Small intestine (tissue), 7 donors: ENCODE data around the gene TRIM40. TPM values are rescaled to one million over a fixed set of nuclear protein-coding genes. Genes with fewer than 3 reads are reported as not detected.

Source experiments
- DNase-seq, 2 donors: peaks; one replicate each; pipeline versions ENCODE4 v3.0.0 to v3.0.0-alpha.2; 2013
- FAIRE-seq: peaks from 2 replicates; lab custom pipeline; 2012; peaks lifted over from hg19 to GRCh38; lab: Jason Lieb, UNC
- H3K27ac ChIP-seq, 3 donors: one replicate each; pipeline ENCODE4 v1.5.1; 2013; ENCODE audit warnings: low read length in 2 of 3, mild to moderate bottlenecking in 2 of 3, control low read depth in 1 of 3, inconsistent platforms in 1 of 3, low read depth in 1 of 3, moderate library complexity in 1 of 3
- H3K27me3 ChIP-seq, 3 donors: one replicate each; pipeline ENCODE4 v1.6.1; 2013; ENCODE audit warnings: low read length in 3 of 3, inconsistent platforms in 1 of 3; ENCODE audit not compliant: control insufficient read depth in 3 of 3, insufficient read depth in 3 of 3
- H3K36me3 ChIP-seq, 3 donors: one replicate each; pipeline ENCODE4 v1.6.1; 2013; ENCODE audit warnings: low read length in 3 of 3, inconsistent platforms in 1 of 3, low read depth in 1 of 3, mild to moderate bottlenecking in 1 of 3, moderate library complexity in 1 of 3; ENCODE audit not compliant: control insufficient read depth in 3 of 3, insufficient read depth in 2 of 3
- H3K4me1 ChIP-seq, 3 donors: one replicate each; pipeline ENCODE4 v1.6.1; 2013; ENCODE audit warnings: low read length in 2 of 3, inconsistent platforms in 1 of 3, low read depth in 1 of 3, mild to moderate bottlenecking in 1 of 3, moderate library complexity in 1 of 3; ENCODE audit not compliant: control insufficient read depth in 3 of 3, insufficient read depth in 2 of 3
- H3K4me3 ChIP-seq, 3 donors: one replicate each; pipeline ENCODE4 v1.5.1; 2013; ENCODE audit warnings: low read length in 3 of 3, control low read depth in 1 of 3, inconsistent platforms in 1 of 3, low read depth in 1 of 3, mild to moderate bottlenecking in 1 of 3, moderate library complexity in 1 of 3
- H3K9me3 ChIP-seq, 2 donors: one replicate each; pipeline ENCODE4 v1.6.1; 2013; ENCODE audit warnings: low read depth in 1 of 2, low read length in 1 of 2; ENCODE audit not compliant: control insufficient read depth in 2 of 2, insufficient read depth in 1 of 2
- WGBS, 3 donors: extraction: QIAGEN DNeasy Blood & Tissue Kit; methylation state at CpG; one replicate each; pipeline ENCODE4 v1.1.7; 2013; 5-methylcytosine and 5-hydroxymethylcytosine counted together
- polyA plus RNA-seq, 4 donors: library from polyadenylated mRNA; stranded (reverse) in 3 of 4; unstranded in 1 of 4; fragments of 200-250 nt in 3 of 4; fragments of 120-200 nt in 1 of 4; gene quantifications; one replicate each; pipeline versions ENCODE4 v1.2.1 to v1.2.3, GENCODE V29; 2013
- donor health status: healthy with polysubstance abuse.
- donor health status: control.
- donor health status: control.
- donor health status: Bipolar disorder and iron deficiency.
- donor health status: healthy.

Gene TRIM40
- polyA plus RNA-seq, 4 donors, result 1.6 to 19.5 (median 9.1) TPM

DNA sequence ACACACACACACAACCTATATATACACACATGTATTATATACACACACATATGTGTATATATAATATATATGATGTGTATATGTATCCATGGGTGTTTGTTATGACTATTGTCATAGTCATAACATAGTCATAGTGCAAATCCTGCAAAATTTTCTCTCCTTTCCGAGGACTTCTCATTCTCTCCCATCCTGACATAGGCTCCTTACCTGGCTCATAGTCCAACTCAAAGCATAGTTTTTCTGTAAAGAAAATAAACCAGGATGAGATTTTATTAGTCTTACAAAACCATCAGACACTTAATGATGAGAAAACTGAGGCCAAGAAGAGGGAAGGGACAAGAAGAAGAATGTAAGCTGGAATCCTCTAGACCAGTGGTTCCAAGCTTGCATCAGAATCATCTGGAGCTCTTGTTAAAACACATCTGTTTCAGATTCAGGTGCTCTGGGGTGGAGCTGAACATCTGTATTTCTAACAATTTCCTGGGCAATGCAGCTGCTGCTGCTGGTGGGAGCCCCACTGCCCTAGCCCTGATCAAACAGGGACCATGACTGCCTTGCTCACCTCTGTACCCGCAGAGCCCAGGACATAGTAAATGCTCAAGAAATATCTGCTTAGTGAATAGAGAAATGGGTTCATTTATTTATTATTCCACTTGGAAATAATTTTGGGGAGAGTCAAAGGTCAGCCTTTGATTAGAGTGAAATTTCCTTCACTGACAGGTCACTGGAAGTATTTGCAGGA lies 19.8 kb downstream of the TRIM40 start:
- H3K4me3 ChIP-seq, result no peak overlapping the region
- H3K4me1 ChIP-seq, result peaks cover 11 to 54% (median 16%) of the 10 kb centered on the region in 3 donors
- WGBS, 3 donors, result 44 to 77% (median 56%) methylated on average over 2 of the region's 2 CpGs
- DNase-seq (no peak), FAIRE-seq (no peak)
- H3K27ac ChIP-seq, result peak overlapping the region; percentile 88 to 95 (median 92)
- no peaks in the 10 kb centered on the region for H3K9me3 ChIP-seq
- H3K27me3 ChIP-seq, result no peaks in the 10 kb centered on the region
- H3K36me3 ChIP-seq, result peaks cover 0 to 4% (median 0%) of the 10 kb centered on the region in 3 donors

- FAIRE-seq (no peak), DNase-seq (peak; percentile 91 to 97)
- Histone ChIP-seq H3K27me3 (no peaks in the 10 kb centered on the region), H3K9me3 (no peaks in the 10 kb centered on the region), H3K4me3 (no peak overlapping the region), H3K36me3 (peaks cover 0 to 4% (median 0%) of the 10 kb centered on the region in 3 donors), H3K4me1 (peaks cover 11 to 51% (median 16%) of the 10 kb centered on the region in 3 donors), H3K27ac (peak overlapping the region in 2 of 3 donors; percentile 58 to 95)
- WGBS, 3 donors, result 0 to 16% (median 1%) methylated on average over 4 of the region's 4 CpGs
Observed at GRCh38 chr6:30156262-30156599, 20.3 kb downstream of the TRIM40 start.

DNA sequence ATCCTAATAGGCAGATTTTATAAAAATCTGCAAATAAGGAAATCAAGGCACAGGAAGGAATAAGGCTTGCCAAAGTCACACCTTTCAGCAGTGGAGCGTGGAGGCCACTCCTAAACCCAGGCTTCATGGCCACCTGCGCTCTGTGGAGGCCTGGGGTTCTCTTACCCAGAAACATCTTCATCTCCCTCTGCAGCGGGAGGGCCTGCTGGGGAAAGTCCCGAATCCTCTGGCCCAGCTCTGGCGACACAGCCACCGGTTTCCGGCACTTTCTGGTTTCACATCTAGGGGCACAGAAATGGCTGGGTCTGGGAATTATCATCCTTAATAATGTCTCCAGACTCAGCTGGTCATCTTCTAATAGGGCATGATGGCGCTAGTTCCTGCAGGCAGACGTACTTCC lies 20.8 kb downstream of the TRIM40 start:
- no peaks in the 10 kb centered on the region for H3K27me3 ChIP-seq
- peak overlapping the region; percentile 73 to 95 (median 75) for H3K27ac ChIP-seq
- peaks cover 0 to 4% (median 0%) of the 10 kb centered on the region in 3 donors for H3K36me3 ChIP-seq
- FAIRE-seq (no peak), DNase-seq (no peak)
- H3K4me1 ChIP-seq, result peaks cover 9 to 46% (median 16%) of the 10 kb centered on the region in 3 donors
- 60 to 81% (median 79%) methylated on average over 9 of the region's 9 CpGs for WGBS, 3 donors
- H3K9me3 ChIP-seq, result no peaks in the 10 kb centered on the region
- H3K4me3 ChIP-seq, result no peak overlapping the region

DNA sequence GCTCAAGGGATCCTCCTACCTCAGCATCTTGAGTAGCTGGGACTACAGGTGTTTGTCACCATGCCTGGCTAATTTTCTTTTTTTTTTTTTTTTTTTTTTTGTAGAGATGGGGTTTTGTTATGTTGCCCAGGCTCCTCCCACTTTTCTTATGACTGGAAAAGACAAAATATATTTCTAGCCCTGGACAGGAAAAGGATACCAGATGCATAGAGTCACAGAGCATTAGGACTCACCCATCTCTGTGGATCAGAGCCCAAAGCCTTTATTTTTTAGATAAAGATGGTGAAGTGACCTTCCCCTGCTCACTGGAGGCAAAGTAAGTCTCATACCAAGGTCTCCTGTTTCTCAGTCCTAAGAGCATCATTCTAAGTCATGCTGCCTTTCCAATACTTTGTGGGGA lies 21.6 kb downstream of the TRIM40 start:
- Histone ChIP-seq H3K27me3 (no peaks in the 10 kb centered on the region), H3K4me3 (no peak overlapping the region), H3K36me3 (peaks cover 0 to 4% (median 0%) of the 10 kb centered on the region in 3 donors), H3K4me1 (peaks cover 9 to 42% (median 16%) of the 10 kb centered on the region in 3 donors), H3K9me3 (no peaks in the 10 kb centered on the region), H3K27ac (no peak overlapping the region)
- DNase-seq, result no peak
- no peak for FAIRE-seq

DNA sequence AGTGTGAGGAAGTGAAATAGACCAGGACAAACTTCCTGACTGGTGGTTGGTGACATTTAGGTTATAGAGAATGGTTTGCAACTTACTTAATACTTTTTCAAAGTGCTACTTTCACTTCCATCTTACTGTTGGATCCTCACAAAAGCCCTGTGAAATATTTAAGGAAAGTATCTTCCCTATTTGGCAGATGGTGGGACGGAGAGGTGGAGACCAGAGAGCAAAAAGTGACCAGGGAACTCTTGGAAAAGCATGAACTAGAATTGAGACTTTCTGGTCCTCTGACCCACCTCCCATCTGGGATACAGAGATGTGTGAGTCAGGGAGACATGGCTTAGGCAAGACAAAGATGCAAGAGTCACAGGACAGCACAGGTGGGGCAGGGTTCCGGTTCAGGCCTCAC lies 22.1 kb downstream of the TRIM40 start:
- DNase-seq, result no peak
- WGBS, 3 donors, result 90 to 97% (median 94%) methylated on average over 2 of the region's 2 CpGs

GRCh38 chr6:30158475-30159040 lies 22.6 kb downstream of the TRIM40 start:
- Histone ChIP-seq H3K27me3 (no peaks in the 10 kb centered on the region), H3K4me1 (peaks cover 6 to 35% (median 12%) of the 10 kb centered on the region in 3 donors), H3K27ac (no peak overlapping the region), H3K9me3 (no peaks in the 10 kb centered on the region), H3K4me3 (no peak overlapping the region), H3K36me3 (peaks cover 0 to 4% (median 0%) of the 10 kb centered on the region in 3 donors)
- 55 to 64% (median 64%) methylated on average over 3 of the region's 3 CpGs for WGBS, 3 donors
- DNase-seq, result no peak
- no peak for FAIRE-seq

More for the DNA sequence above, 22.1 kb downstream of the TRIM40 start:
- H3K9me3 ChIP-seq, result no peaks in the 10 kb centered on the region
- no peak overlapping the region for H3K4me3 ChIP-seq
- H3K4me1 ChIP-seq, result peaks cover 8 to 38% (median 12%) of the 10 kb centered on the region in 3 donors
- FAIRE-seq, result no peak
- no peak overlapping the region for H3K27ac ChIP-seq
- H3K27me3 ChIP-seq, result no peaks in the 10 kb centered on the region
- peaks cover 0 to 4% (median 0%) of the 10 kb centered on the region in 3 donors for H3K36me3 ChIP-seq

DNA sequence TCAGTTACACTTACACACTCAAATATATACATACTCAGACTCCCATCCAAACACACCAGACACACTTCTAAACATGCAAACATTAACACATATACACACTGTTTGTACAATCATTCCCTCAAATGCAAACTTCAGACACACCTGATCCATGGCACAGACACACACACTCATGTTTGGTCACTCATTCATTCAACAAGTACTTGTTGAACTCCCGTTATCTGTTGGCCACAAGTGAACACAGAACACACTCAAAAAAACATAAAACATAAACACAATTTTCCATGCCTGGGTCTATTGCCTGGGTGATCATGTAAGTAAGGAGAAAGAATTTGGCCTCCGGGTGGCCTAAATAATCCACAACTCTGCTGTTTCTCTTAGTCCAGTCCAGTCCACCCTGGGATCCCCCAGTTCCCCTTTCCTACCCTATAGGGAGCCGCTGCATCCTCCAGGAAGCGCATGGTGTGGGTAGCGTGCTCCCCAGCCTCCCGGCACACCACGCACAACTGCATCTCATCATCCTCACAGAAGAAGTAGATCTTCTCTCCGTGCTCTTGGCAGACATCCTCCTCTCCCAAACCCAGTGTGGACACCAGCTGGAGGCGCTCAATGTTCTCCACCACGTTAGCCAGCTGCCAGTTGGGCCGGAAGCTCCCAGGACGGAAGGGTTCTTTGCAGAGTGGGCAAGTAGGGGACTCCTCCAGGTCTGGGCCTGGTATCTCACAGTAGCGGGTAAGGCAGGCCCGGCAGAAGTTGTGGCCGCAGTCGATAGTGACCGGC lies 24.3 kb downstream of the TRIM40 start:
- WGBS, 3 donors, result 87 to 95% (median 89%) methylated on average over 17 of the region's 17 CpGs
- no peak for FAIRE-seq
- H3K4me3 ChIP-seq, result no peak overlapping the region
- no peaks in the 10 kb centered on the region for H3K9me3 ChIP-seq
- no peaks in the 10 kb centered on the region for H3K27me3 ChIP-seq
- no peaks in the 10 kb centered on the region for H3K36me3 ChIP-seq
- H3K4me1 ChIP-seq, result peaks cover 5 to 27% (median 6%) of the 10 kb centered on the region in 3 donors
- no peak overlapping the region for H3K27ac ChIP-seq
- DNase-seq, result no peak

DNA sequence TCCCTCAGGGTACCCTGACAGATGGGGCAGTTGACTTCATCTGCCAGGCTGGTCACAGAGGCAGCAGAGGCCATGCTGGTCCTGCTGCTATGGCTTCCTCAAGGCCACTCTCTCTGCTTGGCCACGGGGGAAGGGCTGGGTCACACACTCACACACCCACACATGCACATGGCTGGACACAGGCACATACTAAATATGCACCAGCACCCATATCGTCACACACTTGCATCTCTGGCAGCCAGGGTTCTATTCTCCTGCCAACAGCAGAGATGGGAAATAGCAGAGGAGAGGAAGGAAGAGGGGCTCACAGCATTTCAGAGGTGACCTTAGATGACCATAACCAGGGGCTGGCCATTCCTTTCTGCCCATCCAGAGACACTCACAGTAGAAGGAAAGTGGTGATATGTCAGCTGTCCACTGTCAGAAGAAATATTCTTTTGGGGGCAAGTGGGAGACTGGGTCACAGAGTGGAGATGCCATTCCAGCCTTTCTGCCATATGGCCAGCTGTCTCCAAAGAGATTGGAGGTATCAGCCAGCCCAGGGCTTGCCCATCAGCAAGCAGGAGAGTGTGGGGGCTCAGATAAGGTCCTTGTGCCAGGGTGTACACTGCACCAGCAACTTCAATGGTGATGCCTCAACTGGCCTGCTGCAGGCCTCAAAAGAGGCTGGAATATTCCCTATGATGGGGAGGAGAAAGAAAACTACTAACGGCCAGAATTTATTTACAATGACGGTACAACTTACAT lies 25.0 kb downstream of the TRIM40 start, which contains the start of gene TRIM10:
Gene TRIM10, minus strand, starts transcription at position 427 of the 747 bp plus-strand sequence. Its CDS starts 353 bp downstream, at position 74.
- H3K36me3 ChIP-seq, result no peaks in the 10 kb centered on the region
- H3K9me3 ChIP-seq, result no peaks in the 10 kb centered on the region
- no peak within 1 kb of the TSS for H3K27ac ChIP-seq
- H3K4me3 ChIP-seq, result no peak within 1 kb of the TSS
- H3K4me1 ChIP-seq, result peaks cover 3 to 20% (median 3%) of the 10 kb centered on the region in 3 donors
- FAIRE-seq (no peak), DNase-seq (no peak)
- WGBS, 3 donors, result 74 to 89% (median 82%) methylated on average over 4 of the region's 4 CpGs
- no peaks in the 10 kb centered on the region for H3K27me3 ChIP-seq
